Measurements from ENCODE around the gene PRSS36. TPM values are rescaled to one million over a fixed set of nuclear protein-coding genes. Genes with fewer than 3 reads are reported as not detected.
A peak's percentile ranks its signal among the peaks of the same experiment; 100 is the strongest.

Gene PRSS36
- total and polyA plus RNA-seq, 9 of the 15 experiments (the other 6 are each of a cell fraction or from before 2014, with no cell fraction given): 0.09 to 1.2 (median 0.54) TPM; not detected in 2

DNA sequence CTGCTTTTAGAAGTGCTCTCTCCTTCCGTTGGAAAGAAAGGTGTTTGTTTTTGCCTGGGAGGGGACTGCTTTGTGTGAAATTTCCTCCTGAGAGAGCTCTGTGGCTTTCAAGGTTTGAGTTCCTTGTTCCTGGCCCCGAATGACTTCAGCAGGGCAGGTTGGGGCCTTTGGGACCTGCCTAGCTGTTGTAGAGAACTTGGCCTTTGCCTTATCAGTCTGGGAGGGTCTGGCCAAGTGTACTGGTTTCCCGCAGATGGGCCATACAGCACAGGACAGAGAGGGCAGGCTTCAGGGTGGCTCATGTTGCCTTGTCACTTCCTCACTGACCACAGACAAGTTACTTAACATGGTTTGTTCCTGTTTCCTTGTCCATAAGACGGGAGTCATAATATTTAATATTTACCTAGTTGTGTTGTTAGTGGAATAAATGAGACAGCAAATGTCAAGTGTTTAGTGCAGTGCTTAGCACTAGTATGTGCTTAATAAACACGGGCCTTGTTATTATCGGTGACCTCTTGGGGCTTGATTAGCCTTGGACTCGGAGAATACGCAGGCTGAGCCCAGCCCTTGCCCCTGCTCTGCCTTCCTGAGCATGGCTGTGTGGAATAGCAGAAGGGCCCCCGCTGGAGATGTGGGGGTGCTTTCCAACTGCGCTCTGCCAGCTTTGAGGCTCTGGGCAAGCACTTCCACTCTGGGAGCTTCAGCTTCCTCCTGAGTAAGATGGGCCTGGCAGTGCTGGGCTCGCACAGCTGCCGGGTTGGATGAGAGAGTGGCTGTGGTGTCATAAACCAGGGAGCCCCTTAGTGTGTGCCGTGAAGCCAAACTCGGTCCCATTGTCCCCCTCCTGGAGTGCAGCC is 20.9 kb downstream of the PRSS36 start (continued):
- TF ChIP-seq, protein P1, sequence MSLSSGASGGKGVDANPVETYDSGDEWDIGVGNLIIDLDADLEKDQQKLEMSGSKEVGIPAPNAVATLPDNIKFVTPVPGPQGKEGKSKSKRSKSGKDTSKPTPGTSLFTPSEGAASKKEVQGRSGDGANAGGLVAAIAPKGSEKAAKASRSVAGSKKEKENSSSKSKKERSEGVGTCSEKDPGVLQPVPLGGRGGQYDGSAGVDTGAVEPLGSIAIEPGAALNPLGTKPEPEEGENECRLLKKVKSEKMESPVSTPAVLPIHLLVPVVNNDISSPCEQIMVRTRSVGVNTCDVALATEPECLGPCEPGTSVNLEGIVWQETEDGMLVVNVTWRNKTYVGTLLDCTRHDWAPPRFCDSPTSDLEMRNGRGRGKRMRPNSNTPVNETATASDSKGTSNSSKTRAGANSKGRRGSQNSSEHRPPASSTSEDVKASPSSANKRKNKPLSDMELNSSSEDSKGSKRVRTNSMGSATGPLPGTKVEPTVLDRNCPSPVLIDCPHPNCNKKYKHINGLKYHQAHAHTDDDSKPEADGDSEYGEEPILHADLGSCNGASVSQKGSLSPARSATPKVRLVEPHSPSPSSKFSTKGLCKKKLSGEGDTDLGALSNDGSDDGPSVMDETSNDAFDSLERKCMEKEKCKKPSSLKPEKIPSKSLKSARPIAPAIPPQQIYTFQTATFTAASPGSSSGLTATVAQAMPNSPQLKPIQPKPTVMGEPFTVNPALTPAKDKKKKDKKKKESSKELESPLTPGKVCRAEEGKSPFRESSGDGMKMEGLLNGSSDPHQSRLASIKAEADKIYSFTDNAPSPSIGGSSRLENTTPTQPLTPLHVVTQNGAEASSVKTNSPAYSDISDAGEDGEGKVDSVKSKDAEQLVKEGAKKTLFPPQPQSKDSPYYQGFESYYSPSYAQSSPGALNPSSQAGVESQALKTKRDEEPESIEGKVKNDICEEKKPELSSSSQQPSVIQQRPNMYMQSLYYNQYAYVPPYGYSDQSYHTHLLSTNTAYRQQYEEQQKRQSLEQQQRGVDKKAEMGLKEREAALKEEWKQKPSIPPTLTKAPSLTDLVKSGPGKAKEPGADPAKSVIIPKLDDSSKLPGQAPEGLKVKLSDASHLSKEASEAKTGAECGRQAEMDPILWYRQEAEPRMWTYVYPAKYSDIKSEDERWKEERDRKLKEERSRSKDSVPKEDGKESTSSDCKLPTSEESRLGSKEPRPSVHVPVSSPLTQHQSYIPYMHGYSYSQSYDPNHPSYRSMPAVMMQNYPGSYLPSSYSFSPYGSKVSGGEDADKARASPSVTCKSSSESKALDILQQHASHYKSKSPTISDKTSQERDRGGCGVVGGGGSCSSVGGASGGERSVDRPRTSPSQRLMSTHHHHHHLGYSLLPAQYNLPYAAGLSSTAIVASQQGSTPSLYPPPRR (CRISPR knock-in tag; IDR thresholded peaks at IDR 0.05; ENCODE audit: borderline replicate concordance): no peak
- TF ChIP-seq, protein P2, sequence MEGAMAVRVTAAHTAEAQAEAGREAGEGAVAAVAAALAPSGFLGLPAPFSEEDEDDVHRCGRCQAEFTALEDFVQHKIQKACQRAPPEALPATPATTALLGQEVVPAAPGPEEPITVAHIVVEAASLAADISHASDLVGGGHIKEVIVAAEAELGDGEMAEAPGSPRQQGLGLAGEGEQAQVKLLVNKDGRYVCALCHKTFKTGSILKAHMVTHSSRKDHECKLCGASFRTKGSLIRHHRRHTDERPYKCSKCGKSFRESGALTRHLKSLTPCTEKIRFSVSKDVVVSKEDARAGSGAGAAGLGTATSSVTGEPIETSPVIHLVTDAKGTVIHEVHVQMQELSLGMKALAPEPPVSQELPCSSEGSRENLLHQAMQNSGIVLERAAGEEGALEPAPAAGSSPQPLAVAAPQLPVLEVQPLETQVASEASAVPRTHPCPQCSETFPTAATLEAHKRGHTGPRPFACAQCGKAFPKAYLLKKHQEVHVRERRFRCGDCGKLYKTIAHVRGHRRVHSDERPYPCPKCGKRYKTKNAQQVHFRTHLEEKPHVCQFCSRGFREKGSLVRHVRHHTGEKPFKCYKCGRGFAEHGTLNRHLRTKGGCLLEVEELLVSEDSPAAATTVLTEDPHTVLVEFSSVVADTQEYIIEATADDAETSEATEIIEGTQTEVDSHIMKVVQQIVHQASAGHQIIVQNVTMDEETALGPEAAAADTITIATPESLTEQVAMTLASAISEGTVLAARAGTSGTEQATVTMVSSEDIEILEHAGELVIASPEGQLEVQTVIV (CRISPR knock-in tag; IDR thresholded peaks at IDR 0.05; ENCODE audit: borderline replicate concordance): no peak
- peak; percentile 35 for TF ChIP-seq KDM5B (IDR thresholded peaks at IDR 0.05; ENCODE audit: insufficient replicate concordance, low read depth, low read length)
- TF ChIP-seq TOE1 (IDR thresholded peaks at IDR 0.05; ENCODE audit: borderline replicate concordance): no peak
- TF ChIP-seq TOE1 (CRISPR knock-in tag; IDR thresholded peaks at IDR 0.05; ENCODE audit: borderline replicate concordance, low read depth): no peak
- TF ChIP-seq, protein P3, sequence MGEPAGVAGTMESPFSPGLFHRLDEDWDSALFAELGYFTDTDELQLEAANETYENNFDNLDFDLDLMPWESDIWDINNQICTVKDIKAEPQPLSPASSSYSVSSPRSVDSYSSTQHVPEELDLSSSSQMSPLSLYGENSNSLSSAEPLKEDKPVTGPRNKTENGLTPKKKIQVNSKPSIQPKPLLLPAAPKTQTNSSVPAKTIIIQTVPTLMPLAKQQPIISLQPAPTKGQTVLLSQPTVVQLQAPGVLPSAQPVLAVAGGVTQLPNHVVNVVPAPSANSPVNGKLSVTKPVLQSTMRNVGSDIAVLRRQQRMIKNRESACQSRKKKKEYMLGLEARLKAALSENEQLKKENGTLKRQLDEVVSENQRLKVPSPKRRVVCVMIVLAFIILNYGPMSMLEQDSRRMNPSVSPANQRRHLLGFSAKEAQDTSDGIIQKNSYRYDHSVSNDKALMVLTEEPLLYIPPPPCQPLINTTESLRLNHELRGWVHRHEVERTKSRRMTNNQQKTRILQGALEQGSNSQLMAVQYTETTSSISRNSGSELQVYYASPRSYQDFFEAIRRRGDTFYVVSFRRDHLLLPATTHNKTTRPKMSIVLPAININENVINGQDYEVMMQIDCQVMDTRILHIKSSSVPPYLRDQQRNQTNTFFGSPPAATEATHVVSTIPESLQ (CRISPR knock-in tag; IDR thresholded peaks at IDR 0.05): no peak
- TF ChIP-seq U2AF2 (optimal IDR thresholded peaks at IDR 0.05; ENCODE audit: low read depth, low read length): no peak
- no peak for TF ChIP-seq IRF2 (CRISPR knock-in tag; IDR thresholded peaks at IDR 0.05)
- TF ChIP-seq MAZ (CRISPR knock-in tag; conservative IDR thresholded peaks at IDR 0.05 in 1 of 2, IDR thresholded peaks at IDR 0.05 in 1 of 2): peak in 1 of 2 experiments; percentile 33; a peak in 1 of 4 replicates
- no peak for TF ChIP-seq ZBTB33 (CRISPR knock-in tag; IDR thresholded peaks at IDR 0.05)
- peak; percentile 32; the same call in 1 of the 2 replicates for TF ChIP-seq CBX1 (IDR thresholded peaks at IDR 0.05; ENCODE audit: low read depth)

All from K562 (cell line).